ENCODE data around the gene CATSPERD. TPM values are rescaled to one million over a fixed set of nuclear protein-coding genes. Genes with fewer than 3 reads are reported as not detected.
"Not testable (repeated sequence)": the region's sequence is repeated elsewhere in the genome, so short reads cannot be mapped to it uniquely, and the experiment has no call there.

Gene CATSPERD
- total RNA-seq, 2 donors from 2014 or later, result 0.41 TPM; not detected in 1

GRCh38 chr19:5738423-5738822 lies 18.0 kb downstream of the CATSPERD start:
- H3K27me3 ChIP-seq (replicated peaks; ENCODE audit: insufficient read depth), result no peaks in the 10 kb centered on the region
- ATAC-seq (ENCODE audit: insufficient number of reproducible peaks, low FRiP score, low read depth) (no peak), DNase-seq (ENCODE audit: low spot score) (no peak)
- TF ChIP-seq CTCF (IDR thresholded peaks at IDR 0.05), result no peak
- H3K27ac ChIP-seq, result no peak overlapping the region
- no peaks in the 10 kb centered on the region for H3K4me1 ChIP-seq (ENCODE audit: control insufficient read depth in 1 of 2, low read depth in 2 of 2)
- no peak overlapping the region for H3K4me3 ChIP-seq
- H3K36me3 ChIP-seq, result no peaks in the 10 kb centered on the region
- H3K9me3 ChIP-seq, result no peaks in the 10 kb centered on the region

- H3K9me3 ChIP-seq, result no peaks in the 10 kb centered on the region
- H3K27me3 ChIP-seq (replicated peaks; ENCODE audit: insufficient read depth), result no peaks in the 10 kb centered on the region
- ATAC-seq (ENCODE audit: insufficient number of reproducible peaks, low FRiP score, low read depth) (no peak), DNase-seq (ENCODE audit: low spot score) (no peak)
- no peaks in the 10 kb centered on the region for H3K4me1 ChIP-seq (ENCODE audit: control insufficient read depth in 1 of 2, low read depth in 2 of 2)
- TF ChIP-seq CTCF (IDR thresholded peaks at IDR 0.05), result no peak
- H3K4me3 ChIP-seq, result no peak overlapping the region
- H3K36me3 ChIP-seq, result no peaks in the 10 kb centered on the region
- H3K27ac ChIP-seq, result no peak overlapping the region
Observed at GRCh38 chr19:5742051-5742450, 21.6 kb downstream of the CATSPERD start.

GRCh38 chr19:5743630-5744029 lies 23.2 kb downstream of the CATSPERD start:
- ATAC-seq (ENCODE audit: insufficient number of reproducible peaks, low FRiP score, low read depth) (no peak), DNase-seq (ENCODE audit: low spot score) (no peak)
- Histone ChIP-seq H3K27ac (no peak overlapping the region), H3K9me3 (no peaks in the 10 kb centered on the region), H3K27me3 (replicated peaks; ENCODE audit: insufficient read depth) (no peaks in the 10 kb centered on the region), H3K4me3 (no peak overlapping the region), H3K4me1 (ENCODE audit: control insufficient read depth in 1 of 2, low read depth in 2 of 2) (no peaks in the 10 kb centered on the region), H3K36me3 (no peaks in the 10 kb centered on the region)
- TF ChIP-seq CTCF (IDR thresholded peaks at IDR 0.05), result no peak

GRCh38 chr19:5744999-5745398 lies 24.6 kb downstream of the CATSPERD start:
- not testable (repeated sequence) for H3K4me1 ChIP-seq (ENCODE audit: control insufficient read depth in 1 of 2, low read depth in 2 of 2); H3K4me3 ChIP-seq; H3K27ac ChIP-seq; H3K9me3 ChIP-seq; H3K36me3 ChIP-seq; ATAC-seq (ENCODE audit: insufficient number of reproducible peaks, low FRiP score, low read depth); H3K27me3 ChIP-seq (replicated peaks; ENCODE audit: insufficient read depth); DNase-seq (ENCODE audit: low spot score)

- not testable (repeated sequence) for H3K27me3 ChIP-seq (replicated peaks; ENCODE audit: insufficient read depth); ATAC-seq (ENCODE audit: insufficient number of reproducible peaks, low FRiP score, low read depth); H3K9me3 ChIP-seq; H3K27ac ChIP-seq; H3K36me3 ChIP-seq; H3K4me1 ChIP-seq (ENCODE audit: control insufficient read depth in 1 of 2, low read depth in 2 of 2); H3K4me3 ChIP-seq; DNase-seq (ENCODE audit: low spot score)
Observed at GRCh38 chr19:5748920-5749319, 28.5 kb downstream of the CATSPERD start.

- Histone ChIP-seq H3K27ac (no peak overlapping the region), H3K27me3 (replicated peaks; ENCODE audit: insufficient read depth) (no peaks in the 10 kb centered on the region), H3K9me3 (no peaks in the 10 kb centered on the region), H3K36me3 (no peaks in the 10 kb centered on the region), H3K4me3 (no peak overlapping the region), H3K4me1 (ENCODE audit: control insufficient read depth in 1 of 2, low read depth in 2 of 2) (no peaks in the 10 kb centered on the region)
- DNase-seq (ENCODE audit: low spot score) (no peak), ATAC-seq (ENCODE audit: insufficient number of reproducible peaks, low FRiP score, low read depth) (no peak)
- no peak for TF ChIP-seq CTCF (IDR thresholded peaks at IDR 0.05)
Observed at GRCh38 chr19:5749505-5749904, 29.1 kb downstream of the CATSPERD start.

Data from thoracic aorta (tissue), 2 donors.